Psoas muscle (tissue), 8 donors: ENCODE data around the gene TMEM150A. TPM values are rescaled to one million over a fixed set of nuclear protein-coding genes. Genes with fewer than 3 reads are reported as not detected.

ENCODE experiments used
- ATAC-seq, 4 donors: fragments of 200-7000 bp; cut with Tn5 transposase; one replicate each; pipeline ENCODE4 v1.9.1; 2020; ENCODE audit warnings: moderate library complexity in 3 of 4, mild to moderate bottlenecking in 2 of 4
- DNase-seq, 2 donors: peaks; one replicate each; pipeline ENCODE4 v3.0.0-alpha.2; 2020
- H3K27ac ChIP-seq: fragments of 200-600 bp; one replicate; pipeline ENCODE4 v1.8.0; 2022
- H3K27me3 ChIP-seq, 3 donors: fragments of 200-600 bp in 1 of 3; one replicate each; pipeline versions ENCODE4 v1.6.1 to v1.8.0; 2013 to 2022; ENCODE audit warnings: low read length in 2 of 3, mild to moderate bottlenecking in 2 of 3, moderate library complexity in 1 of 3; ENCODE audit not compliant: insufficient read depth in 3 of 3
- H3K36me3 ChIP-seq, 2 donors: fragments of 200-600 bp in 1 of 2; one replicate each; pipeline versions ENCODE4 v1.6.1 to v1.8.0; 2013 to 2022; ENCODE audit warnings: low read depth in 1 of 2, mild to moderate bottlenecking in 1 of 2, moderate library complexity in 1 of 2; ENCODE audit not compliant: insufficient read depth in 1 of 2
- H3K4me1 ChIP-seq: fragments of 200-600 bp; one replicate; pipeline ENCODE4 v1.8.0; 2022
- H3K4me3 ChIP-seq: fragments of 200-600 bp; one replicate; pipeline ENCODE4 v1.8.0; 2022; ENCODE audit warnings: mild to moderate bottlenecking
- H3K9me3 ChIP-seq: fragments of 200-600 bp; one replicate; pipeline ENCODE4 v1.8.0; 2022
- CTCF ChIP-seq: fragments of 200-600 bp; IDR thresholded peaks from one replicate; pipeline ENCODE4 v1.8.0; 2022; ENCODE audit warnings: antibody characterized with exemption
- WGBS, 3 donors: extraction: QIAGEN DNeasy Blood & Tissue Kit; methylation state at CpG; one replicate each; pipeline versions ENCODE4 v1.1.6 to v1.1.7; 2013; 5-methylcytosine and 5-hydroxymethylcytosine counted together
- intact Hi-C, 2 donors: fragments of 100-400 bp; cut with DNase I; formaldehyde crosslinking; loops; one replicate each; pipeline versions ENCODE4 v1.11.0 to v1.14.2; 2022
- polyA plus RNA-seq, 3 donors: library from polyadenylated mRNA; stranded (reverse); fragments of 200-250 nt; gene quantifications; one replicate each; pipeline ENCODE4 v1.2.3, GENCODE V29; 2013
- total RNA-seq, 4 donors: library from RNA; stranded (reverse); fragmentation: NEBNext Ultra II Directional in 2 of 4; extraction: Animal tissue kit (Norgen Biotek cat#: 25700) in 2 of 4; gene quantifications; one replicate each; pipeline versions ENCODE4 v1.2.1 to v1.2.4, GENCODE V29; 2021 to 2023
- donor health status: healthy with polysubstance abuse.
- donor health status: DM: no; HTN: no; CAD: no; lungs with moderate emphysema.
- donor health status: Bipolar disorder and iron deficiency.
- donor health status: healthy.
- donor health status: DM: yes; HTN: yes; CAD: no.
- donor health status: DM: no; HTN: no; CAD: no.
- donor health status: DM: no; HTN: no; CAD: no.
- donor health status: DM: yes; HTN: yes; CAD: no.

Gene TMEM150A
- total and polyA plus RNA-seq, 7 donors, result 17.4 to 82.6 (median 33.8) TPM

DNA sequence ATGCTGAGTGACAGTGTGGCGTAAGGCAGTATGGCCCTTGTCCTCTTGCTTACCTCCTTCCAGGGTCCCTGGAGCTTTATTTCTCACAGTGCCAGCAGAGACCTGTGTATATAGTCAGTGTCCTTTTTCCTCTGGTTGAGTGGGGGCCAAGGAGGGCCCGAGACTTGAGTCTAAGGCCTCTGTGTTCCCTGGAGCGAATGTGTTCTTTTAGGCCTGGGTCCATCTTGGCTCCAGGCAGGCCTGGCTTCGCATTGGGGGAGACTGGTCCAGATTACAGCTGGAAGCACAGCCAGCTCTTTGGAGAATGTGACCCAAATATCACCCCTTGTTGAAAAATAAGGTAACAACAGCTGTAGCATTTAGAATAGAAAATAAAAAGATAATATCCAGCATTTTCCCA lies 13.3 kb downstream of the TMEM150A start:
- Histone ChIP-seq H3K27me3 (no peaks in the 10 kb centered on the region), H3K4me3 (no peak overlapping the region), H3K36me3 (peaks cover 0 to 5% of the 10 kb centered on the region in 2 donors), H3K9me3 (no peaks in the 10 kb centered on the region), H3K27ac (peak overlapping the region; percentile 89), H3K4me1 (peaks cover 70% of the 10 kb centered on the region)
- intact Hi-C loops, result no loop called here
- TF ChIP-seq CTCF, result no peak
- WGBS, 3 donors, result 27 to 40% (median 27%) methylated on average over 4 of the region's 4 CpGs
- no peak for ATAC-seq
- DNase-seq, result peak; percentile 44 to 72

DNA sequence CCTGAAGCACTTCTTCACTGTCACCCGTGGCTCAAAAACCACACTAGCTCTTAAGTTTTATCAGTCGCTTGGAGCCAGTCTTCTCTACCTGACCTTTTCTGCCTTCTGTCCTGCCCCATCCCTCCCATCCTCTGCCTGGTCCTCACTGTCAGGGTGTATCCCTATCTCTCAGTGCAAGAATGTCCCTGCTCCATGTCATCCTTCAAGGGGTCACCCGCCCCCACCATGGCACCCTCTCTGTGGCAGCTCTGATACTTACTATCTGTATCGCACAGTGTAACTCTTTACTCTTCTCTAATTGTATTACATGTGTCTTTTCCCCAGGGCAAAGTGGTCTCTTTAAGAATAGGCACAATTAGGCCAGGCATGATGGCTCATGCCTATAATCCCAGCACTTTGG lies 13.9 kb downstream of the TMEM150A start:
- no peaks in the 10 kb centered on the region for H3K9me3 ChIP-seq
- WGBS, 3 donors, result 61 to 75% (median 62%) methylated on average over 4 of the region's 4 CpGs
- TF ChIP-seq CTCF, result no peak
- intact Hi-C loops, result no loop called here
- no peak overlapping the region for H3K4me3 ChIP-seq
- ATAC-seq, result no peak
- DNase-seq, result no peak
- H3K27me3 ChIP-seq, result no peaks in the 10 kb centered on the region
- H3K27ac ChIP-seq, result peak overlapping the region; percentile 89
- H3K4me1 ChIP-seq, result peaks cover 74% of the 10 kb centered on the region
- peaks cover 0 to 5% of the 10 kb centered on the region in 2 donors for H3K36me3 ChIP-seq

GRCh38 chr2:85588236-85588635 lies 14.3 kb downstream of the TMEM150A start:
- DNase-seq (peak in 1 of 2 donors; percentile 42), ATAC-seq (no peak)
- Histone ChIP-seq H3K27me3 (no peaks in the 10 kb centered on the region), H3K9me3 (no peaks in the 10 kb centered on the region), H3K4me1 (peaks cover 74% of the 10 kb centered on the region), H3K27ac (peak overlapping the region; percentile 89), H3K4me3 (no peak overlapping the region), H3K36me3 (peaks cover 0 to 4% of the 10 kb centered on the region in 2 donors)
- no peak for TF ChIP-seq CTCF
- WGBS, 3 donors, result 43 to 56% (median 51%) methylated on average over 4 of the region's 4 CpGs
- intact Hi-C loops, result no loop called here

GRCh38 chr2:85585781-85586105 lies 16.8 kb downstream of the TMEM150A start:
- no peak for TF ChIP-seq CTCF
- 42 to 88% (median 67%) methylated on average over 1 of the region's 1 CpG for WGBS, 3 donors
- ATAC-seq (peak; percentile 31 to 59 (median 44)), DNase-seq (no peak)
- intact Hi-C loops, result loop anchor here in 1 of 2 donors (1.0 kb wide), 1 partner anchor 46 kb away; the partner anchor contains the start of gene MAT2A
- Histone ChIP-seq H3K27me3 (no peaks in the 10 kb centered on the region), H3K4me3 (peak overlapping the region; percentile 81), H3K27ac (peak overlapping the region; percentile 89), H3K9me3 (no peaks in the 10 kb centered on the region), H3K4me1 (peaks cover 61% of the 10 kb centered on the region), H3K36me3 (no peaks in the 10 kb centered on the region)
